ENCODE results near the gene AQP5.
A peak's percentile ranks its signal among the peaks of the same experiment; 100 is the strongest.

Gene AQP5

GRCh38 chr12:49944046-49944445, 17.6 kb upstream of the AQP5 start:
- no peak for TF ChIP-seq CTCF (IDR thresholded peaks at IDR 0.05; ENCODE audit: control insufficient read depth, insufficient read depth, low read depth, low read length, missing control alignments)
- H3K4me3 ChIP-seq (ENCODE audit: control insufficient read depth, low read depth, low read length) = no peak overlapping the region
- no peak for DNase-seq (ENCODE audit: low read depth)

- no peak for DNase-seq (ENCODE audit: low read depth)
- H3K4me3 ChIP-seq (ENCODE audit: control insufficient read depth, low read depth, low read length) = no peak overlapping the region
- TF ChIP-seq CTCF (IDR thresholded peaks at IDR 0.05; ENCODE audit: control insufficient read depth, insufficient read depth, low read depth, low read length, missing control alignments) = no peak
Measured at GRCh38 chr12:49944718-49945117, 17.0 kb upstream of the AQP5 start.

GRCh38 chr12:49945394-49946080, 16.1 kb upstream of the AQP5 start:
- DNase-seq (ENCODE audit: low read depth) = peak; percentile 21
- H3K4me3 ChIP-seq (ENCODE audit: control insufficient read depth, low read depth, low read length) = no peak overlapping the region
- peak; percentile 96 for TF ChIP-seq CTCF (IDR thresholded peaks at IDR 0.05; ENCODE audit: control insufficient read depth, insufficient read depth, low read depth, low read length, missing control alignments)

GRCh38 chr12:49946086-49946485, 15.6 kb upstream of the AQP5 start:
- no peak overlapping the region for H3K4me3 ChIP-seq (ENCODE audit: control insufficient read depth, low read depth, low read length)
- no peak for TF ChIP-seq CTCF (IDR thresholded peaks at IDR 0.05; ENCODE audit: control insufficient read depth, insufficient read depth, low read depth, low read length, missing control alignments)
- no peak for DNase-seq (ENCODE audit: low read depth)

GRCh38 chr12:49946497-49946896, 15.2 kb upstream of the AQP5 start:
- TF ChIP-seq CTCF (IDR thresholded peaks at IDR 0.05; ENCODE audit: control insufficient read depth, insufficient read depth, low read depth, low read length, missing control alignments) = no peak
- no peak overlapping the region for H3K4me3 ChIP-seq (ENCODE audit: control insufficient read depth, low read depth, low read length)
- no peak for DNase-seq (ENCODE audit: low read depth)

GRCh38 chr12:49947593-49948226, 14.0 kb upstream of the AQP5 start:
- no peak for TF ChIP-seq CTCF (IDR thresholded peaks at IDR 0.05; ENCODE audit: control insufficient read depth, insufficient read depth, low read depth, low read length, missing control alignments)
- no peak for DNase-seq (ENCODE audit: low read depth)
- H3K4me3 ChIP-seq (ENCODE audit: control insufficient read depth, low read depth, low read length) = no peak overlapping the region

Measured in AG09309 (cell line).